Activated CD4-positive, alpha-beta T cell treated with anti-CD3 and anti-CD28 coated beads, Interleukin-2, Interleukin-4, amounts not matched to agents 100 ng/mL and 50 ng/mL, durations not matched to agents 16 hours and 8 hours (primary cell): ENCODE results near the gene CEP250.

Experiments used
- DNase-seq: peaks from one replicate; pipeline ENCODE4 v3.0.0-alpha.2; 2020; ENCODE audit warnings: low spot score

The CEP250 gene

GRCh38 chr20:35564905-35565304, 109.5 kb downstream of the CEP250 start:
- DNase-seq, result no peak

GRCh38 chr20:35568645-35569044, 113.2 kb downstream of the CEP250 start:
- DNase-seq, result no peak
